BLaER1 (cell line): ENCODE data around the gene TBX21.

Source experiments
- H3K27ac ChIP-seq: shearing (Covaris generic); formaldehyde crosslinking; 2 replicates; pipeline ENCODE4 v1.8.1; 2022
- H3K27me3 ChIP-seq: shearing (Covaris generic); formaldehyde crosslinking; 2 replicates; pipeline ENCODE4 v1.8.1; 2022
- H3K36me3 ChIP-seq: shearing (Covaris generic); formaldehyde crosslinking; 2 replicates; pipeline ENCODE4 v1.8.1; 2022
- H3K4me1 ChIP-seq: shearing (Covaris generic); formaldehyde crosslinking; 2 replicates; pipeline ENCODE4 v1.8.1; 2022
- H3K4me2 ChIP-seq: shearing (Covaris generic); formaldehyde crosslinking; 2 replicates; pipeline ENCODE4 v1.8.1; 2022
- H3K4me3 ChIP-seq: shearing (Covaris generic); formaldehyde crosslinking; 2 replicates; pipeline ENCODE4 v1.8.1; 2022
- H3K9ac ChIP-seq: shearing (Covaris generic); formaldehyde crosslinking; 2 replicates; pipeline ENCODE4 v1.8.1; 2022
- H3K9me3 ChIP-seq: shearing (Covaris generic); formaldehyde crosslinking; 2 replicates; pipeline ENCODE4 v1.8.1; 2022
- H4K20me1 ChIP-seq: shearing (Covaris generic); formaldehyde crosslinking; 2 replicates; pipeline ENCODE4 v1.8.1; 2022
- Cebpa-rat ChIP-seq: shearing (Covaris generic); IDR thresholded peaks from 2 replicates; pipeline ENCODE4 v1.8.1; 2022

Gene TBX21

GRCh38 chr17:47692137-47692894 is 40.7 kb upstream of the TBX21 start:
- peaks cover 62% of the 10 kb centered on the region for H3K4me1 ChIP-seq
- peak overlapping the region; percentile 88; the same call in 1 of the 2 replicates for H3K9ac ChIP-seq
- no peaks in the 10 kb centered on the region for H3K27me3 ChIP-seq
- H3K4me3 ChIP-seq = no peak overlapping the region; the same call in 1 of the 2 replicates
- H3K27ac ChIP-seq = peak overlapping the region; percentile 90
- peaks cover 12% of the 10 kb centered on the region; the same call in 1 of the 2 replicates for H3K36me3 ChIP-seq
- peaks cover 8% of the 10 kb centered on the region; the same call in 1 of the 2 replicates for H4K20me1 ChIP-seq
- H3K4me2 ChIP-seq = peak overlapping the region; percentile 83
- H3K9me3 ChIP-seq = no peaks in the 10 kb centered on the region
- no peak for TF ChIP-seq Cebpa-rat

GRCh38 chr17:47692895-47693730 is 39.9 kb upstream of the TBX21 start:
- no peaks in the 10 kb centered on the region for H3K9me3 ChIP-seq
- peaks cover 70% of the 10 kb centered on the region for H3K4me1 ChIP-seq
- peak overlapping the region; percentile 90 for H3K27ac ChIP-seq
- H3K4me2 ChIP-seq = peak overlapping the region; percentile 83
- no peaks in the 10 kb centered on the region for H3K27me3 ChIP-seq
- H3K4me3 ChIP-seq = peak overlapping the region; percentile 73
- H4K20me1 ChIP-seq = peaks cover 16% of the 10 kb centered on the region
- H3K36me3 ChIP-seq = peaks cover 4% of the 10 kb centered on the region; the same call in 1 of the 2 replicates
- TF ChIP-seq Cebpa-rat = no peak
- H3K9ac ChIP-seq = peak overlapping the region; percentile 88

GRCh38 chr17:47693731-47694580 is 39.1 kb upstream of the TBX21 start, which contains the start of gene TBKBP1:
TBKBP1 (plus strand) TSS chr17:47694161; CDS start chr17:47696113, 1,952 bp downstream.
- H3K9ac ChIP-seq = peak within 1 kb of the TSS; percentile 88
- H3K27me3 ChIP-seq = no peaks in the 10 kb centered on the region
- peaks cover 79% of the 10 kb centered on the region for H3K4me1 ChIP-seq
- H3K36me3 ChIP-seq = peaks cover under 1% of the 10 kb centered on the region; the same call in 1 of the 2 replicates
- peak within 1 kb of the TSS; percentile 73 for H3K4me3 ChIP-seq
- H4K20me1 ChIP-seq = peaks cover 23% of the 10 kb centered on the region
- H3K9me3 ChIP-seq = no peaks in the 10 kb centered on the region
- H3K4me2 ChIP-seq = peak within 1 kb of the TSS; percentile 100
- TF ChIP-seq Cebpa-rat = no peak
- peak within 1 kb of the TSS; percentile 95 for H3K27ac ChIP-seq

- Histone ChIP-seq H3K9me3 (no peaks in the 10 kb centered on the region), H3K4me3 (peak overlapping the region; percentile 73), H3K4me2 (peak overlapping the region; percentile 100), H3K4me1 (peaks cover 87% of the 10 kb centered on the region), H3K27ac (peak overlapping the region; percentile 95), H3K36me3 (peaks cover 8% of the 10 kb centered on the region), H3K9ac (peak overlapping the region; percentile 88), H4K20me1 (peaks cover 29% of the 10 kb centered on the region), H3K27me3 (no peaks in the 10 kb centered on the region)
- no peak for TF ChIP-seq Cebpa-rat
Measured at GRCh38 chr17:47694581-47695428, 38.2 kb upstream of the TBX21 start.

- H3K36me3 ChIP-seq = peaks cover 14% of the 10 kb centered on the region
- no peak for TF ChIP-seq Cebpa-rat
- H3K4me2 ChIP-seq = peak overlapping the region; percentile 100
- H3K4me1 ChIP-seq = peaks cover 84% of the 10 kb centered on the region
- peaks cover 29% of the 10 kb centered on the region for H4K20me1 ChIP-seq
- no peaks in the 10 kb centered on the region for H3K9me3 ChIP-seq
- H3K27ac ChIP-seq = peak overlapping the region; percentile 82
- H3K4me3 ChIP-seq = peak overlapping the region; percentile 73
- no peaks in the 10 kb centered on the region for H3K27me3 ChIP-seq
- peak overlapping the region; percentile 74 for H3K9ac ChIP-seq
Measured at GRCh38 chr17:47695429-47696376, 37.3 kb upstream of the TBX21 start.

- H3K4me1 ChIP-seq = peaks cover 84% of the 10 kb centered on the region
- TF ChIP-seq Cebpa-rat = no peak
- H3K36me3 ChIP-seq = peaks cover 19% of the 10 kb centered on the region
- peak overlapping the region; percentile 74 for H3K9ac ChIP-seq
- peak overlapping the region; percentile 73 for H3K4me3 ChIP-seq
- peaks cover 29% of the 10 kb centered on the region for H4K20me1 ChIP-seq
- peak overlapping the region; percentile 82 for H3K27ac ChIP-seq
- no peaks in the 10 kb centered on the region for H3K27me3 ChIP-seq
- H3K4me2 ChIP-seq = peak overlapping the region; percentile 100
- no peaks in the 10 kb centered on the region for H3K9me3 ChIP-seq
Measured at GRCh38 chr17:47696717-47697642, 36.1 kb upstream of the TBX21 start.
